GM21367 (cell line): Measurements from ENCODE around the gene HSBP1L1.

Source experiments
- ATAC-seq: cut with Tn5 transposase; IDR thresholded peaks from one replicate; pipeline ENCODE4 v1.9.1; 2021; ENCODE audit not compliant: unreplicated experiment

The HSBP1L1 gene

GRCh38 chr18:79944126-79944731 lies 20.2 kb upstream of the HSBP1L1 start:
- ATAC-seq, result no peak

DNA sequence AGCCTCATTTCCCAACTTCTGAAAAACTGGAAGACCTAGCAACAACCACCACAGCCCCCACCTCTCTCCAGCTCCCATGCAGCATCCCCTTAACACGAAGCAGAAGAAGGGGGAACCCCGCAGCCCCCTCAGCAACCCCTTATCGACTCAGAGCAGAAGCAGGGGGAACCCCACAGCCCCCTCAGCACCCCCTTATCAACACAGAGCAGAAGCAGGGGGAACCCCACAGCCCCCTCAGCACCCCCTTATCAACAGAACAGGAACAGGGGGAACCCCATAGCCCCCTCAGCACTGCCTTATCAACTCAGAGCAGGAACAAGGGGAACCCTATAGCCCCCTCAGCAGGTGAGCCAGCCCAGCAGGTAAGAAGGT lies 19.7 kb upstream of the HSBP1L1 start:
- no peak for ATAC-seq

GRCh38 chr18:79945118-79946042 lies 19.1 kb upstream of the HSBP1L1 start:
- ATAC-seq, result no peak

DNA sequence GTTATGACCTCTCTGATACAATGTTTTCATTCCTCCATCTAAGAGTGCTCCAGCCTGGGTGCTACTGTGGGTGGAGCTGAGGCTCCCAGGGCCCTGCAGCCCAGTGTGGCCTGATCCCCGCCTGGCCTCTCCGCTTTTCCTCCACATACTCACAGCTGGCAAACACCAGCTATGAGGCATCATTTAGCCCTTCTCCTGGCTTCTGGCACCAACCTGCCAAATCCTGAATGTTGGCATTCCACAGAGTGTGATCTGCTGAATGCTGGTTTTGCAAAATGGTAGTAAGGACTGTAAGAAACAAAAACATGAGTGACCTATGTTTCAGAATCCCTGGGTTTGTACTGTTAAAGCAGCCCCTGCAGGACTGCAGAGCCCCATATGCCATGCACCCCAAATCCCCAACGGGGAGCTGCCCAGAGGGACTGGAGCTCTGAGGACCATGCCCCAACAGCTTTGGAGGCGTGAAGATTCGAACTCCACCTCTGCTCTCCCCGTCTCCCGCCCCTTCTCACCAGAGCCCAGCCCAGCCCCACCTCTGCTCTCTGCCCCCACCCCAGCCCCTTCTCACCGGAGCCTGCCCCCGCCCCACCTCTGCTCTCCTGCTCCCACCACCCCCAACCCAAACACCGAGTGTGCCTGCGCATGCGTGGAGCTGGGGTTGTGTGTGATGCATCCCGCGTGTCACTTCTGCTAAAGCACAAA lies 17.2 kb upstream of the HSBP1L1 start:
- no peak for ATAC-seq

- no peak for ATAC-seq
These were observed 16.4 kb upstream of the HSBP1L1 start for GRCh38 chr18:79947881-79948610.

GRCh38 chr18:79948719-79949411 lies 15.6 kb upstream of the HSBP1L1 start:
- ATAC-seq, result no peak

- ATAC-seq, result no peak
These were observed 14.6 kb upstream of the HSBP1L1 start for GRCh38 chr18:79949697-79950487.

DNA sequence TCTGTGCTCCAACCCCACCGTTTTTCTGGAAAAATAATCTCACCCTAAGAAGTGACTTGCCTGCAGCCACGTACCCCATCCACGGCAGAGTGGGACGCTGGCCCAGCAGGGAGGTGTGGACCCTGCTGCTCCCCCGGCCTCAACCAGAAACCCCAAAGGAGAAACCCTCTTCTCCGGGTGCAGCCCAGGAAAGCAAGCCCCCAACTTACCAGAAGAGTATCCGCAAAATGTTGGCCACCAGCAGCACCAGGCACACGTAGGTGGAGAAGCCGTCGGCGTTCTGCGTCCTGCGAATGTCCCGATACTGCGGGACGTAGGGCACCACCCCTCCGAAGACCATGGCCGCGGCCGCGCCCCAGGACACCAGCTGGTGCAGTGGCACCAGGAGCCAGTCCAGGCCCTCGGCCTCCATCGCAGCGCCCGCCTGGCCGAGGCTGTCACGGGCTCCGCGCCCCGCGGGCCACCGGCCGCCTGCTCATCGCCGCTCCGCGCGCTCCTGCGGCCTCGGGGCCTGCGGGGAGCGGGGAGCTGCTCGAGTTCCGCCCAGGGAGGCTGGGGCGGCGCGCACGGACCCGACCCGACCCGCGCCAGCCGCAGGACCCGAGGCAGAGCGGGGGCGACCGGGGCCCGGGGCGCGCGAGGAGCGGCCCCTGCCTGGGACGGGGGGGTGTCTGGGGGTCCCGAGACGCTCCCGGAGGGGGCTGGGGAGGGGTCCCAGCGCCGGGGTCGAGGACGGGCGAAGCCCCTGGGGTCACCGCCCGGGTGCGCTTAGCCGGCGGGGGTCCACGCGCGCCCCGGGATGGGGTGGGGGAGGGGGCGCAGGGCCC lies 13.7 kb upstream of the HSBP1L1 start:
- ATAC-seq, result no peak

GRCh38 chr18:79951545-79952455 lies 12.6 kb upstream of the HSBP1L1 start, which contains the start of gene SLC66A2:
TSS of gene SLC66A2 (minus strand) at chr18:79951653. CDS start at chr18:79950926, 727 bp downstream.
- ATAC-seq, result peak; percentile 68

DNA sequence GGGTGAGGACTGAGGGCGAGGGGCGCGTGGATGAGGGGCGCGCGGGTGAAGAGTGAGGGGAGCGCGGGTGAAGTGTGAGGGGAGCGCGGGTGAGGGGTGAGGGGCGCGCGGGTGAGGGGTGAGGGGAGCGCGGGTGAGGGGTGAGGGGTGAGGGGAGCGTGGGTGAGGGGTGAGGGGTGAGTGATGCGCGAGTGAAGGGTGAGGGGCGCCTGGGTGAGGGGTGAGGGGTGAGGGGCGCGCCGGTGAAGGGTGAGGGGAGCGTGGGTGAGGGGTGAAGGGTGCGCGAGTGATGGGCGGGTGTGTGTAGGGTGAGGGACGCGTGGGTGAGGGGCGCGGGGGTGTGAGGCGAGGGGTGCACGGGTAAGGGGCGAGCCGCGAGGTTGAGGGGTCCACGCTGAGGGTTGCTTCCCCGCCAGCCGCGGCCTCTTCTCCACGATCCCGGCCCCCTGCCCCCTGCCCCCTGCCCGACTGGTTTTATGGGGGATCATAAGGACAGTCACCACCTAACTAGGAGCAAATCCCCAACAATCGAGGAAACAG lies 11.9 kb upstream of the HSBP1L1 start:
- no peak for ATAC-seq

DNA sequence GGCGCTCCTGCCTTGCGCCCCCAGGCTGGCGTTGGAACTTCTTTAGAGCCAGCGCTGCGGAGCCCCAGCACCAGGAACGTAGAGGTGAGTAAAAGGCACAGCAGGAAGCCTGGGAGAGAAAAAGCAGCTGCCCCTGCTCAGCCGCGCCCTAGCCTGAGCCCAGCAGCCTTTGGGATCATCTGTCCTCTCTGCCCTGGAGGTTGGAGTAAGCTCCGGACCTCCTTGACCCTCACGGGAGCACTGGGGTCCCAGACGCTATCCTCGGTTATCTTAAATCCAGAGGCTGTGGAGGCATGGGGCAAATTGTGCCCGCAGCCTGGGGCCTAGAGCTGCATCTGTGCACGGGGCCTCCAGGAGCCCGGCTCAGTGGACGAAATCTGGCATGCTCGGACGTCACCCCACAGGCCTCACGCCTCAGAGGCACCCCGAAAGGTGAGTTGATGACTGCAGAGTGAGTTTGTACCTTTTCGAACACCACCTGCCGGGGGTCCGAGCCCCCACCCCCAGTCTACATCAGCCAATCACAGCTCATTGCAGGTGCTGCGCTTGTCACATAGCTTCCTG lies 11.4 kb upstream of the HSBP1L1 start:
- ATAC-seq, result no peak

- ATAC-seq, result no peak
These were observed 10.3 kb upstream of the HSBP1L1 start for GRCh38 chr18:79953971-79954651.

GRCh38 chr18:79954791-79955190 lies 9.7 kb upstream of the HSBP1L1 start:
- no peak for ATAC-seq

DNA sequence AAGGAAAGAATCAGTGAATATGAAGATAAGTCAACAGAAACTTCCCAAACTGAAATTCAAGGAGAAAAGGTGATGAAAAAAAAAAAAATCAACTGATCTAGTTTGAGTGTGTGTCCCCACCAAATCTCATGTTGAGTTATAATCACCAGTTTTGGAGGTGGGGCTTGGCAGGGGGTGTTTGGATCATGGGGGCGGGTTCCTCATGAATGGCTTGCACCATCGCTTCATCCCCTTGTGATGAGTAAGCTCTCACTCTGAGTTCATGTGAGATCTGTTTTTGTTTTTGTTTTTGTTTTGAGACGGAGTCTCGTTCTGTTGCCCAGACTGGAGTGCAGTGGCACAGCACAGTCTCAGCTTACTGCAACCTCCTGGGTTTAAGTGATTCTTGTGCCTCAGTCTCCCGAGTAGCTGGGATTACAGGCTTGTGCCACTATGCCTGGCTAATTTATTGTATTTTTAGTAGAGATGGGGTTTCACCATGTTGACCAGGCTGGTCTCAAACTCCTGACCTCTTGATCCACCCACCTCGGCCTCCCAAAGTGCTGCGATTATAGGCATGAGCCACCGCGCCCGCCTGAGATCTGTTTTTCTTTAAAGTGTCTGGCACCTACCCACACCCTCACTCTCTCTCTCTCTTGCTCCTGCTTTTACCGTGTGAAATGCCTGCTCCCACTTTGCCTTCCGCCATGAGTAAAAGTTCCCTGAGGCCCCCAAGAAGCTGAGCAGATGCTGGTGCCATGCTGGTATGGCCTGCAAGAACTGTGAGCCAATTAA lies 9.0 kb upstream of the HSBP1L1 start:
- no peak for ATAC-seq

DNA sequence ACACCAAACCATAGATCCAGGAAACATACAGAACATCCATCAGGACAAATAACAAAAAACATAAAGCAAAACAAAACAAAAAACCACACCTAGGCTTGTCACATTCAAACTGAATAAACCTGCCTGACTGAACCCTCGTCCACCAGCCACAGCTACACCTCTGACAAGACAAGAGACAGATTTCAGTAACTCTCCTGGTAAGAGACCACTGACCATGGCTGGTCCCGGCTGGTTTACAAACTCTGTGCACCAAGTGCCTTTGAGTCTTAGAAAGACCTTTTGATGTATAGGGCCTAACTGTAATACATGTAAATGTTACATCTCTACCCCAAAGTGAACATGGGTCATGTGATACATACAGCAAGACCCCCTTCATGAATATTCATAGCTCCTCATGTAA lies 8.2 kb upstream of the HSBP1L1 start:
- no peak for ATAC-seq

DNA sequence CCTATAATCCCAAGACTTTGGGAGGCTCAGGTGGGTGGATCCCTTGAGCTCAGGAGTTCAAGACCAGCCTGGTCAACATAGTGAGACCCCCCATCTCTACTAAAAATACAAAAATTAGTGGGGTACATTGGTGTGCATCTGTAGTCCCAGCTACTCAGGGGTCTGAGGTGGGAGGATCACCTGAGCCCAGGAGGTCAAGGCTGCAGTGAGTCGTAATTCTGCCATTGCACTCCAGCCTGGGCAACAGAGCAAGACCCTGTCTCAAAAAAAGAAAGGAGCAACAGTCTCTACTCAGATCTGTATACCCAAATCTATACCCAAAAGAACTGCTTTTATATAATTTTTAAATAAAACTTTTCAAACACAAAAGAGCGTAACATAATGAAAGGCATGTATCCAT lies 5.5 kb upstream of the HSBP1L1 start:
- ATAC-seq, result no peak
